Caco-2 (cell line): Measurements from ENCODE around the gene SUN1. TPM values are rescaled to one million over a fixed set of nuclear protein-coding genes. Genes with fewer than 3 reads are reported as not detected.

Experiments used
- BruUV-seq: library from RNA; stranded (reverse); fragments of 400-500 nt; replicated peaks from 2 replicates; lab custom pipeline; 2021; lab: Mats Ljungman, UMichigan
- CTCF ChIA-PET: fragments of 300-600 bp; sonication (Branson Sonifier 250); formaldehyde crosslinking; loops from one replicate; lab custom pipeline; 2022; ENCODE audit warnings: antibody characterized with exemption; lab: Charles Lee
- POLR2A ChIA-PET: fragments of 300-600 bp; sonication (Branson Sonifier 250); formaldehyde crosslinking; loops from one replicate; lab custom pipeline; 2022; ENCODE audit warnings: antibody characterized with exemption; lab: Charles Lee
- DNase-seq, 2 experiments: peaks; one replicate each; pipeline versions ENCODE4 v3.0.0 to v3.0.0-alpha.2; 2020 to 2022
- H3K27me3 ChIP-seq: replicated peaks from 2 replicates; pipeline ENCODE4 v1.6.0; 2011; ENCODE audit warnings: low read length; ENCODE audit not compliant: control insufficient read depth, insufficient read depth
- H3K36me3 ChIP-seq: 2 replicates; pipeline ENCODE4 v1.5.1; 2011; ENCODE audit warnings: low read length; ENCODE audit not compliant: control insufficient read depth, insufficient read depth
- H3K4me1 ChIP-seq: fragments of 250-450 bp; sonication (Bioruptor Pico); 2 replicates; pipeline ENCODE4 v1.5.1; 2020; ENCODE audit warnings: mild to moderate bottlenecking
- H3K4me3 ChIP-seq: 2 replicates; pipeline ENCODE4 v1.5.1; 2011; ENCODE audit warnings: low read depth, mild to moderate bottlenecking, control low read depth, low read length
- H3K9me3 ChIP-seq: fragments of 250-450 bp; sonication (Bioruptor Pico); 2 replicates; pipeline ENCODE4 v1.5.1; 2020; ENCODE audit warnings: mild to moderate bottlenecking, moderate library complexity
- H3K27ac Mint-ChIP-seq: one replicate; pipeline ENCODE4 v1.8.0; 2022; ENCODE audit warnings: mixed read lengths; ENCODE audit not compliant: unreplicated experiment
- H3K27me3 Mint-ChIP-seq: one replicate; pipeline ENCODE4 v1.8.0; 2022; ENCODE audit warnings: mixed read lengths; ENCODE audit not compliant: insufficient read depth, unreplicated experiment
- H3K36me3 Mint-ChIP-seq: one replicate; pipeline ENCODE4 v1.8.0; 2022; ENCODE audit warnings: mild to moderate bottlenecking, mixed read lengths; ENCODE audit not compliant: insufficient read depth, unreplicated experiment
- H3K4me1 Mint-ChIP-seq: one replicate; pipeline ENCODE4 v1.8.0; 2022; ENCODE audit warnings: low read depth, mixed read lengths; ENCODE audit not compliant: unreplicated experiment
- H3K4me3 Mint-ChIP-seq: one replicate; pipeline ENCODE4 v1.8.0; 2022; ENCODE audit warnings: mild to moderate bottlenecking, moderate library complexity, mixed read lengths; ENCODE audit not compliant: unreplicated experiment
- H3K9me3 Mint-ChIP-seq: one replicate; pipeline ENCODE4 v1.8.0; 2022; ENCODE audit warnings: mixed read lengths; ENCODE audit not compliant: unreplicated experiment
- intact Hi-C: fragments of 100-400 bp; cut with micrococcal nuclease; formaldehyde crosslinking; loops from one replicate; pipeline ENCODE4 v1.10.0; 2022; ENCODE audit not compliant: unreplicated experiment
- total RNA-seq: library from RNA; stranded (reverse); gene quantifications from 2 replicates; pipeline ENCODE4 v1.2.3, GENCODE V29; 2022
- TF ChIP-seq, protein P1 (sequence below), 2 experiments: fragments of 200-600 bp in 1 of 2; IDR thresholded peaks; 1 replicate in 1 of 2; 2 replicates in 1 of 2; pipeline versions ENCODE4 v1.5.1 to v1.8.0; 2011 to 2022; ENCODE audit warnings: antibody characterized with exemption in 1 of 2, control low read depth in 1 of 2, inconsistent platforms in 1 of 2, low read depth in 1 of 2, low read length in 1 of 2, mild to moderate bottlenecking in 1 of 2, moderate library complexity in 1 of 2; ENCODE audit not compliant: insufficient read depth in 1 of 2, severe bottlenecking in 1 of 2, unreplicated experiment in 1 of 2

Gene SUN1
- total RNA-seq, 1 experiment from 2014 or later: 146 TPM

DNA sequence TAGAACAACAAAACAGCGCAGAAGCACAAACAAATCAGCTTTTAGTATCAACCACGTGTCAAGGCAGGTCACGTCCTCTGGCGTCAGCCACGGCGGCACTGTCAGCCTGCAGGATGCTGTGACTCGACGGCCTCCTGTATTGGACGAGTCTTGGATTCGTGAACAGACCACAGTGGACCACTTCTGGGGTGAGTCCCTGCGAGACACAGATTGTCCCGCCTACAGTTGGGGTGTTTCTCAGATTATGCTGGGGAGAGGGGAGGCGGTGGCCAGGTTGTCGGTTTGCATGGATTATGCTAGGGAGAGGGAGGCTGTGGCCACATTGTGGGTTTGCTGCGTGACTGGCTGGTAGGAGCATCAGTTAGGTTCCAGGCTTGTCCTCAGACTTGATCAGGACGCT, 9.7 kb downstream of the SUN1 start:
- no peaks in the 10 kb centered on the region for H3K4me1 ChIP-seq
- no peaks in the 10 kb centered on the region for H3K27me3 ChIP-seq
- Mint-ChIP-seq H3K27ac (no peak overlapping the region), H3K27me3 (no peaks in the 10 kb centered on the region), H3K36me3 (peaks cover 88% of the 10 kb centered on the region), H3K9me3 (no peaks in the 10 kb centered on the region), H3K4me1 (no peaks in the 10 kb centered on the region), H3K4me3 (no peak overlapping the region)
- H3K9me3 ChIP-seq: no peaks in the 10 kb centered on the region
- no peak overlapping the region for H3K4me3 ChIP-seq
- peaks cover 3% of the 10 kb centered on the region; the same call in 1 of the 2 replicates for H3K36me3 ChIP-seq
- intact Hi-C loops: no loop called here
- no peak for DNase-seq
- TF ChIP-seq, protein P1, sequence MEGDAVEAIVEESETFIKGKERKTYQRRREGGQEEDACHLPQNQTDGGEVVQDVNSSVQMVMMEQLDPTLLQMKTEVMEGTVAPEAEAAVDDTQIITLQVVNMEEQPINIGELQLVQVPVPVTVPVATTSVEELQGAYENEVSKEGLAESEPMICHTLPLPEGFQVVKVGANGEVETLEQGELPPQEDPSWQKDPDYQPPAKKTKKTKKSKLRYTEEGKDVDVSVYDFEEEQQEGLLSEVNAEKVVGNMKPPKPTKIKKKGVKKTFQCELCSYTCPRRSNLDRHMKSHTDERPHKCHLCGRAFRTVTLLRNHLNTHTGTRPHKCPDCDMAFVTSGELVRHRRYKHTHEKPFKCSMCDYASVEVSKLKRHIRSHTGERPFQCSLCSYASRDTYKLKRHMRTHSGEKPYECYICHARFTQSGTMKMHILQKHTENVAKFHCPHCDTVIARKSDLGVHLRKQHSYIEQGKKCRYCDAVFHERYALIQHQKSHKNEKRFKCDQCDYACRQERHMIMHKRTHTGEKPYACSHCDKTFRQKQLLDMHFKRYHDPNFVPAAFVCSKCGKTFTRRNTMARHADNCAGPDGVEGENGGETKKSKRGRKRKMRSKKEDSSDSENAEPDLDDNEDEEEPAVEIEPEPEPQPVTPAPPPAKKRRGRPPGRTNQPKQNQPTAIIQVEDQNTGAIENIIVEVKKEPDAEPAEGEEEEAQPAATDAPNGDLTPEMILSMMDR (IDR thresholded peaks at IDR 0.05; ENCODE audit: insufficient read depth in 1 of 2, low read depth in 1 of 2, low read length in 1 of 2, severe bottlenecking in 1 of 2, unreplicated experiment in 1 of 2): no peak
- ChIA-PET CTCF (no interaction called here), POLR2A (no interaction called here)
- no TSS peak for BruUV-seq

DNA sequence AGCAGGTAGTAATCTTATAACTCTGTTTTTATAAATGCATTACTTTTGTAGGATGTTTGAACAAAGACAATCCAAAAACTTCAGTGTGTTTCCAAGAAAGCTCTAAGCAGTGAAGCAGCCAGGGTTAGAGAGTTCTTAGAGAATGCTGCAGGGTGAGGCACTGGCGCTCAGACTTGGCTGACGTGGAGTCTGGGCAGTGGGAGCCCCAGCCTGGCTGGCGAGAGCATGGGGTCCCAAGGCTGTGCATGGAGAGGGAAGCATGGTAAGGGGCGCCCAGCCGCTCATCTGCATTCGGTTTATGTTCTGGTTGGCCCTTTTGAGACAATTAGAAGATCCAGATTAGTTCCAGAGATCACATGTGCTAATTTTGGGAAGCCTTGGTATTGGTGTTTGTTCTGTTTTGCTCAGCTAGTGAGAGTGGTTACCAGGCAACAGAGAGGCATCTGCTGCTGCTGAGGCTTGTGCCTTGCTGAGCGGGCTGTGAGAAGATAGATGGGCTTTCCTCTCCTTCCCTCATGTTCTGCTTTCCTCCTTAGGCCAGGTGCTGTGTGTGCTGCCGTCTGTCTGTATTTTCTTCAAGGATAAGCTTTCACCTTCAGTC, 10.3 kb downstream of the SUN1 start:
- H3K9me3 Mint-ChIP-seq: no peaks in the 10 kb centered on the region
- H3K4me3 ChIP-seq: no peak overlapping the region
- H3K4me1 Mint-ChIP-seq: no peaks in the 10 kb centered on the region
- POLR2A ChIA-PET: no interaction called here
- no peaks in the 10 kb centered on the region for H3K9me3 ChIP-seq
- intact Hi-C loops: no loop called here
- TF ChIP-seq, protein P1 (IDR thresholded peaks at IDR 0.05; ENCODE audit: insufficient read depth in 1 of 2, low read depth in 1 of 2, low read length in 1 of 2, severe bottlenecking in 1 of 2, unreplicated experiment in 1 of 2): no peak
- H3K27me3 ChIP-seq: no peaks in the 10 kb centered on the region
- H3K27me3 Mint-ChIP-seq: no peaks in the 10 kb centered on the region
- BruUV-seq: no TSS peak
- peaks cover 3% of the 10 kb centered on the region; the same call in 1 of the 2 replicates for H3K36me3 ChIP-seq
- H3K4me1 ChIP-seq: no peaks in the 10 kb centered on the region
- H3K4me3 Mint-ChIP-seq: no peak overlapping the region
- CTCF ChIA-PET: no interaction called here
- peaks cover 82% of the 10 kb centered on the region for H3K36me3 Mint-ChIP-seq
- no peak for DNase-seq
- no peak overlapping the region for H3K27ac Mint-ChIP-seq

DNA sequence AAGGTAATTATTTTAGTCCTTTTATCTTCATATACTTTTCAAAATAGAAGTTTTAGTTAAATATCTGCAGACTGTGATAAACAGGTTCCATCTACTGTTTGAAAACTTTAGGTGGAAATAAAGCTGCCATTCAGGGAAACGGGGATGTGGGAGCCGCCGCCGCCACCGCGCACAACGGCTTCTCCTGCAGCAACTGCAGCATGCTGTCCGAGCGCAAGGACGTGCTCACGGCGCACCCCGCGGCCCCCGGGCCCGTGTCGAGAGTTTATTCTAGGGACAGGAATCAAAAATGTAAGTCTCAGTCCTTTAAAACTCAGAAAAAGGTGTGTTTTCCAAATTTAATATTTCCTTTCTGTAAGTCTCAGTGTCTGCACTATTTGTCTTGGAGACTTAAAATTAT, 11.0 kb downstream of the SUN1 start:
- Mint-ChIP-seq H3K27ac (no peak overlapping the region), H3K4me1 (no peaks in the 10 kb centered on the region), H3K36me3 (peaks cover 83% of the 10 kb centered on the region), H3K27me3 (no peaks in the 10 kb centered on the region), H3K9me3 (no peaks in the 10 kb centered on the region), H3K4me3 (no peak overlapping the region)
- BruUV-seq: no TSS peak
- TF ChIP-seq, protein P1 (IDR thresholded peaks at IDR 0.05; ENCODE audit: insufficient read depth in 1 of 2, low read depth in 1 of 2, low read length in 1 of 2, severe bottlenecking in 1 of 2, unreplicated experiment in 1 of 2): no peak
- H3K27me3 ChIP-seq: no peaks in the 10 kb centered on the region
- H3K9me3 ChIP-seq: no peaks in the 10 kb centered on the region
- H3K4me1 ChIP-seq: no peaks in the 10 kb centered on the region
- no peak for DNase-seq
- ChIA-PET CTCF (no interaction called here), POLR2A (no interaction called here)
- H3K4me3 ChIP-seq: no peak overlapping the region
- H3K36me3 ChIP-seq: peaks cover 3% of the 10 kb centered on the region; the same call in 1 of the 2 replicates
- intact Hi-C loops: no loop called here
